Lung (tissue), 12 donors: ENCODE data around the gene NELFE. TPM values are rescaled to one million over a fixed set of nuclear protein-coding genes. Genes with fewer than 3 reads are reported as not detected.
A peak's percentile ranks its signal among the peaks of the same experiment; 100 is the strongest.

ENCODE experiments used
- ATAC-seq: fragments of 200-7000 bp; cut with Tn5 transposase; one replicate; pipeline ENCODE4 v1.9.1; 2020; ENCODE audit warnings: moderate number of reproducible peaks; ENCODE audit not compliant: insufficient read depth, low FRiP score
- DNase-seq, 3 donors: peaks; one replicate each; pipeline ENCODE4 v3.0.0-alpha.2; 2013 to 2017
- H3K27ac ChIP-seq, 2 donors: one replicate each; pipeline ENCODE4 v1.5.1; 2013; ENCODE audit warnings: mild to moderate bottlenecking in 2 of 2, moderate library complexity in 2 of 2, control low read depth in 1 of 2, inconsistent platforms in 1 of 2, low read depth in 1 of 2, low read length in 1 of 2
- H3K27me3 ChIP-seq, 3 donors: one replicate each; pipeline ENCODE4 v1.5.1; 2013; ENCODE audit warnings: low read length in 2 of 3; ENCODE audit not compliant: control insufficient read depth in 3 of 3, insufficient read depth in 3 of 3
- H3K36me3 ChIP-seq, 4 donors: one replicate each; pipeline ENCODE4 v1.5.1; 2013; ENCODE audit warnings: low read length in 4 of 4, mild to moderate bottlenecking in 1 of 4, moderate library complexity in 1 of 4; ENCODE audit not compliant: control insufficient read depth in 4 of 4, insufficient read depth in 4 of 4
- H3K4me1 ChIP-seq, 5 donors: one replicate each; pipeline ENCODE4 v1.5.1; 2013; ENCODE audit warnings: low read length in 5 of 5, mild to moderate bottlenecking in 2 of 5, moderate library complexity in 1 of 5; ENCODE audit not compliant: control insufficient read depth in 5 of 5, insufficient read depth in 5 of 5
- H3K4me3 ChIP-seq: one replicate; pipeline ENCODE4 v1.5.1; 2013; ENCODE audit warnings: mild to moderate bottlenecking, control low read depth, moderate library complexity
- H3K9ac ChIP-seq, 2 donors: one replicate each; pipeline ENCODE4 v1.5.1; 2013; ENCODE audit warnings: low read length in 2 of 2, control low read depth in 1 of 2; ENCODE audit not compliant: insufficient read depth in 1 of 2
- H3K9me3 ChIP-seq, 4 donors: one replicate each; pipeline ENCODE4 v1.5.1; 2013; ENCODE audit warnings: low read length in 3 of 4, mild to moderate bottlenecking in 1 of 4, moderate library complexity in 1 of 4; ENCODE audit not compliant: control insufficient read depth in 4 of 4, insufficient read depth in 3 of 4
- CTCF ChIP-seq: IDR thresholded peaks from 2 replicates; pipeline ENCODE4 v1.5.1; 2012; ENCODE audit warnings: mild to moderate bottlenecking; ENCODE audit errors: control extremely low read depth, extremely low read depth
- WGBS, 2 donors: extraction: QIAGEN DNeasy Blood & Tissue Kit; methylation state at CpG; one replicate each; pipeline ENCODE4 v1.1.7; 2013; 5-methylcytosine and 5-hydroxymethylcytosine counted together
- polyA plus RNA-seq, 2 donors: library from polyadenylated mRNA; stranded (reverse); fragments of 200-250 nt; gene quantifications; one replicate each; pipeline ENCODE4 v1.2.1, GENCODE V29; 2013
- total RNA-seq, 2 donors: library from RNA; depleted of rRNA in 1 of 2; stranded (reverse); fragments of >200 nt in 1 of 2; gene quantifications; one replicate each; pipeline ENCODE4 v1.2.1, GENCODE V29; 2014 to 2021
- donor health status: control.
- donor health status: control.
- donor health status: Bipolar disorder and iron deficiency.
- donor health status: healthy.
- donor health status: DM: yes; HTN: yes; CAD: no.

NELFE gene
- total and polyA plus RNA-seq, 4 donors = 53.1 to 69.0 (median 58.7) TPM

GRCh38 chr6:31920811-31921210 is 38.0 kb downstream of the NELFE start:
- H3K27me3 ChIP-seq = no peaks in the 10 kb centered on the region
- 19 to 27% methylated on average over 2 of the region's 2 CpGs for WGBS, 2 donors
- H3K4me3 ChIP-seq = no peak overlapping the region
- H3K9ac ChIP-seq = no peak overlapping the region
- peaks cover 0 to 8% (median 0%) of the 10 kb centered on the region in 5 donors for H3K4me1 ChIP-seq
- H3K9me3 ChIP-seq = no peaks in the 10 kb centered on the region
- no peaks in the 10 kb centered on the region for H3K36me3 ChIP-seq
- no peak for TF ChIP-seq CTCF
- peak; percentile 47 for ATAC-seq
- DNase-seq = peak in 2 of 3 donors; percentile 21 to 61
- peak overlapping the region in 1 of 2 donors; percentile 2 for H3K27ac ChIP-seq

GRCh38 chr6:31919624-31920303 is 39.0 kb downstream of the NELFE start:
- Histone ChIP-seq H3K4me1 (peaks cover 0 to 8% (median 0%) of the 10 kb centered on the region in 5 donors), H3K27ac (peak overlapping the region in 1 of 2 donors; percentile 20), H3K36me3 (no peaks in the 10 kb centered on the region), H3K9me3 (no peaks in the 10 kb centered on the region), H3K27me3 (no peaks in the 10 kb centered on the region), H3K9ac (no peak overlapping the region), H3K4me3 (no peak overlapping the region)
- no peak for ATAC-seq
- no peak for TF ChIP-seq CTCF
- DNase-seq = no peak
- WGBS, 2 donors = 76 to 84% methylated on average over 6 of the region's 6 CpGs

- no peak for TF ChIP-seq CTCF
- ATAC-seq (no peak), DNase-seq (no peak)
- no peak overlapping the region for H3K4me3 ChIP-seq
- no peaks in the 10 kb centered on the region for H3K36me3 ChIP-seq
- H3K4me1 ChIP-seq = peaks cover 0 to 8% (median 0%) of the 10 kb centered on the region in 5 donors
- H3K9me3 ChIP-seq = no peaks in the 10 kb centered on the region
- H3K9ac ChIP-seq = no peak overlapping the region
- no peaks in the 10 kb centered on the region for H3K27me3 ChIP-seq
- H3K27ac ChIP-seq = no peak overlapping the region
- WGBS, 2 donors = 79 to 83% methylated on average over 8 of the region's 8 CpGs
Observed at GRCh38 chr6:31918069-31918720, 40.6 kb downstream of the NELFE start.
